ENCODE data around the gene TMEM25.

- TF ChIP-seq POLR2AphosphoS5 (IDR thresholded peaks at IDR 0.05; ENCODE audit: low read depth, low read length) (no peak), GTF2F1 (IDR thresholded peaks at IDR 0.05; ENCODE audit: low read length) (no peak), HDAC2 (CRISPR knock-in tag; IDR thresholded peaks at IDR 0.05) (no peak), YY1 (IDR thresholded peaks at IDR 0.05; ENCODE audit: insufficient read depth, insufficient replicate concordance, low read depth, low read length) (no peak), MBD4 (IDR thresholded peaks at IDR 0.05; ENCODE audit: borderline replicate concordance, low read length) (no peak), ZFY (CRISPR knock-in tag; IDR thresholded peaks at IDR 0.05) (no peak), ZNF720 (CRISPR knock-in tag; IDR thresholded peaks at IDR 0.05) (no peak)
- TF ChIP-seq, protein P1, sequence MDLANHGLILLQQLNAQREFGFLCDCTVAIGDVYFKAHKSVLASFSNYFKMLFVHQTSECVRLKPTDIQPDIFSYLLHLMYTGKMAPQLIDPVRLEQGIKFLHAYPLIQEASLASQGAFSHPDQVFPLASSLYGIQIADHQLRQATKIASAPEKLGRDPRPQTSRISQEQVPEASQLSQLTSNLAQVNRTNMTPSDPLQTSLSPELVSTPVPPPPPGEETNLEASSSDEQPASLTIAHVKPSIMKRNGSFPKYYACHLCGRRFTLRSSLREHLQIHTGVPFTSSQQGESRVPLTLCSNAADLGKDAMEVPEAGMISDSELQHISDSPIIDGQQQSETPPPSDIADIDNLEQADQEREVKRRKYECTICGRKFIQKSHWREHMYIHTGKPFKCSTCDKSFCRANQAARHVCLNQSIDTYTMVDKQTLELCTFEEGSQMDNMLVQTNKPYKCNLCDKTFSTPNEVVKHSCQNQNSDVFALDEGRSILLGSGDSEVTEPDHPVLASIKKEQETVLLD (CRISPR knock-in tag; IDR thresholded peaks at IDR 0.05; ENCODE audit: low read depth) = no peak
Observed at GRCh38 chr11:118545533-118545932, 14.5 kb downstream of the TMEM25 start.

All from HepG2 (cell line).